ENCODE results near the gene MDM1.

GRCh38 chr12:68336889-68337303 is 4.7 kb upstream of the MDM1 start:
- TF ChIP-seq SPI1 (IDR thresholded peaks at IDR 0.05; ENCODE audit: low read depth, low read length) (no peak), POLR2AphosphoS5 (IDR thresholded peaks at IDR 0.05; ENCODE audit: low read depth, low read length) (no peak), POLR2A (IDR thresholded peaks at IDR 0.05; ENCODE audit: low read depth, low read length) (no peak), TAF1 (IDR thresholded peaks at IDR 0.05; ENCODE audit: low read depth, low read length) (no peak), PAX5 (IDR thresholded peaks at IDR 0.05; ENCODE audit: insufficient read depth, low read length, severe bottlenecking) (no peak), POU2F2 (IDR thresholded peaks at IDR 0.05; ENCODE audit: low read depth, low read length) (no peak)

Data from GM12891 (cell line).